ENCODE results near the gene OTOP2.

Gene OTOP2

DNA sequence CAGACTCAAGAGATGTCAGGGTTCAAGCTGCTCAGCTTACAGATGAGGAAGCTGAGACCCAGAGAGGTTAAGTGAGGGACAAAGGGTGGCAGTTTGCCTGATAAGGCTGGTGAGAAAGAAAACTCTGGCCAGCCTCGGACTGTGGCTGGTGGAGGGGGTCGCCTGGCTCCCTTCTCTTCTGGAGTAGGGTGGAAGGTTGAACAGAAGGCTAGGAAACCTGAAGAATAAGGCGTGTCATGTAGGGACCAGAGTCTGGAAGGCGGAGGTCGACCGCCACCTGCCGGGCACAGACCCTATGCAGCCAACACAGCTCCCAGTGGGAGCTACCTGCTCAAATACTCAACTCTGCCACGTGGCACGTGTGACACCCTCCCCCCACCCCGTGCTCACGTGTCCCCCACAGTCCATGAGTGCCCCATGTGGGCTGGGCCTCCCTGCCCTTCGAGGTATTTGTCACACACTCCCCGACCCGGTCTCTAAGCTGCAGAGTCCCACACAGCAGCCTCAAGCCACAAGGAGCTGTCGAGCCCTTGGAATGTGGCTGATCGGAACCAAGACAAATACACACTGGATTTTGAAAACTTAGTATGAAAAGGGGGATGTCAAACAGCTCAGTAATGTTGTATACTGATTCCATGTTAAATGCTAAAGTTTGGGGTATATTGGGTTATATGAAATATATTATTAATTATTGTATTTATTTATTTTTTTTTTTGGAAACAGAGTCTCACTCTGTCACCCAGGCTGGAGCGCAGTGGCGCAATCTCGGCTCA, 36.7 kb downstream of the OTOP2 start (continued):
- TF ChIP-seq, protein P1, sequence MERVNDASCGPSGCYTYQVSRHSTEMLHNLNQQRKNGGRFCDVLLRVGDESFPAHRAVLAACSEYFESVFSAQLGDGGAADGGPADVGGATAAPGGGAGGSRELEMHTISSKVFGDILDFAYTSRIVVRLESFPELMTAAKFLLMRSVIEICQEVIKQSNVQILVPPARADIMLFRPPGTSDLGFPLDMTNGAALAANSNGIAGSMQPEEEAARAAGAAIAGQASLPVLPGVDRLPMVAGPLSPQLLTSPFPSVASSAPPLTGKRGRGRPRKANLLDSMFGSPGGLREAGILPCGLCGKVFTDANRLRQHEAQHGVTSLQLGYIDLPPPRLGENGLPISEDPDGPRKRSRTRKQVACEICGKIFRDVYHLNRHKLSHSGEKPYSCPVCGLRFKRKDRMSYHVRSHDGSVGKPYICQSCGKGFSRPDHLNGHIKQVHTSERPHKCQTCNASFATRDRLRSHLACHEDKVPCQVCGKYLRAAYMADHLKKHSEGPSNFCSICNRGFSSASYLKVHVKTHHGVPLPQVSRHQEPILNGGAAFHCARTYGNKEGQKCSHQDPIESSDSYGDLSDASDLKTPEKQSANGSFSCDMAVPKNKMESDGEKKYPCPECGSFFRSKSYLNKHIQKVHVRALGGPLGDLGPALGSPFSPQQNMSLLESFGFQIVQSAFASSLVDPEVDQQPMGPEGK (CRISPR knock-in tag; IDR thresholded peaks at IDR 0.05; ENCODE audit: borderline replicate concordance) = no peak
- no peak for TF ChIP-seq RARB (CRISPR knock-in tag; IDR thresholded peaks at IDR 0.05)
- TF ChIP-seq ZNF70 (CRISPR knock-in tag; IDR thresholded peaks at IDR 0.05) = no peak
- no peak for TF ChIP-seq PPARA (CRISPR knock-in tag; IDR thresholded peaks at IDR 0.05; ENCODE audit: borderline replicate concordance)
- TF ChIP-seq, protein P2, sequence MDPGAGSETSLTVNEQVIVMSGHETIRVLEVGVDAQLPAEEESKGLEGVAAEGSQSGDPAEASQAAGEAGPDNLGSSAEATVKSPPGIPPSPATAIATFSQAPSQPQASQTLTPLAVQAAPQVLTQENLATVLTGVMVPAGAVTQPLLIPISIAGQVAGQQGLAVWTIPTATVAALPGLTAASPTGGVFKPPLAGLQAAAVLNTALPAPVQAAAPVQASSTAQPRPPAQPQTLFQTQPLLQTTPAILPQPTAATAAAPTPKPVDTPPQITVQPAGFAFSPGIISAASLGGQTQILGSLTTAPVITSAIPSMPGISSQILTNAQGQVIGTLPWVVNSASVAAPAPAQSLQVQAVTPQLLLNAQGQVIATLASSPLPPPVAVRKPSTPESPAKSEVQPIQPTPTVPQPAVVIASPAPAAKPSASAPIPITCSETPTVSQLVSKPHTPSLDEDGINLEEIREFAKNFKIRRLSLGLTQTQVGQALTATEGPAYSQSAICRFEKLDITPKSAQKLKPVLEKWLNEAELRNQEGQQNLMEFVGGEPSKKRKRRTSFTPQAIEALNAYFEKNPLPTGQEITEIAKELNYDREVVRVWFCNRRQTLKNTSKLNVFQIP (CRISPR knock-in tag; IDR thresholded peaks at IDR 0.05; ENCODE audit: borderline replicate concordance, low read depth) = no peak
- TF ChIP-seq ZNF8 (CRISPR knock-in tag; IDR thresholded peaks at IDR 0.05) = no peak
- TF ChIP-seq ESRRG (CRISPR knock-in tag; IDR thresholded peaks at IDR 0.05) = no peak
- no peak for TF ChIP-seq ZFP30 (CRISPR knock-in tag; IDR thresholded peaks at IDR 0.05)

DNA sequence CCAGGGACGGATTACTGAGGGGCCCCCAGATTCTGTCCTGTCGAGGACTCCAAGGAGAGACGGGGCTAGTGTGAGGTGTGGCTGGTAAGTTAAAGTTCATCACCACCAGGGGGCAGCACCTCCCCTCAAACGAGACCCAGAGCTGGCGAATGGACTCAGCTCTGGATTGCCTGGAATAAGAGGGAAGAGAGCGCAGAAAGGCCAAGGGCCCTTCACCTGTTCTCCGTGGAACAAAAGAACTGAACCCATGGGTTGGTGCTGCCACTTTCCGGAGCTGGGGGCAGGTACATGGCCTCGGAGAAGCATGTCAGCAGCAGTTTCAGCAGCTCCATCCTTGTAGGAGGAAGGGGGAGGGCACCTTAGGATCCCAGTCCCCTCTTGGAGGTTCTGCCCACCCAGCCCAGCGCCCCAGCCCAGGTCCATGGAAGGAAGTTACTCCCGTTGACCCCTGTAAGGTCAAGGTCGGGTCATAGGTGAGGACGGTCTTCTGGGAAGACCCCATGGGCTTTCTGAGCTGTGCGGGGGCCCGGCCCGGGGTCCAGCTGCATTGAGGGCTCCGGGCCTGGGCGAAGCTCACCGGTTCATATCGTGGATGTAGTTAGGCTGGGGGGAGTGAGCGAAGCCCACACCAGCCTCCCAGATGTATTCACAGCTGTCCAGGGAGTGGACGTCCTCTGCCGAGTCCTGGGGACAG, 37.7 kb downstream of the OTOP2 start:
- peak; percentile 92 for ATAC-seq
- TF ChIP-seq TCF4 (CRISPR knock-in tag; IDR thresholded peaks at IDR 0.05; ENCODE audit: borderline replicate concordance) (no peak), ISL1 (CRISPR knock-in tag; IDR thresholded peaks at IDR 0.05) (no peak), RARB (CRISPR knock-in tag; IDR thresholded peaks at IDR 0.05) (no peak), ZFP30 (CRISPR knock-in tag; IDR thresholded peaks at IDR 0.05) (no peak), BACH2 (CRISPR knock-in tag; IDR thresholded peaks at IDR 0.05; ENCODE audit: borderline replicate concordance) (no peak)
- TF ChIP-seq, protein P1 (CRISPR knock-in tag; IDR thresholded peaks at IDR 0.05; ENCODE audit: borderline replicate concordance) = no peak
- TF ChIP-seq, protein P3, sequence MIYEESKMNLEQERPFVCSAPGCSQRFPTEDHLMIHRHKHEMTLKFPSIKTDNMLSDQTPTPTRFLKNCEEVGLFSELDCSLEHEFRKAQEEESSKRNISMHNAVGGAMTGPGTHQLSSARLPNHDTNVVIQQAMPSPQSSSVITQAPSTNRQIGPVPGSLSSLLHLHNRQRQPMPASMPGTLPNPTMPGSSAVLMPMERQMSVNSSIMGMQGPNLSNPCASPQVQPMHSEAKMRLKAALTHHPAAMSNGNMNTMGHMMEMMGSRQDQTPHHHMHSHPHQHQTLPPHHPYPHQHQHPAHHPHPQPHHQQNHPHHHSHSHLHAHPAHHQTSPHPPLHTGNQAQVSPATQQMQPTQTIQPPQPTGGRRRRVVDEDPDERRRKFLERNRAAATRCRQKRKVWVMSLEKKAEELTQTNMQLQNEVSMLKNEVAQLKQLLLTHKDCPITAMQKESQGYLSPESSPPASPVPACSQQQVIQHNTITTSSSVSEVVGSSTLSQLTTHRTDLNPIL (CRISPR knock-in tag; IDR thresholded peaks at IDR 0.05; ENCODE audit: low read depth) = no peak

DNA sequence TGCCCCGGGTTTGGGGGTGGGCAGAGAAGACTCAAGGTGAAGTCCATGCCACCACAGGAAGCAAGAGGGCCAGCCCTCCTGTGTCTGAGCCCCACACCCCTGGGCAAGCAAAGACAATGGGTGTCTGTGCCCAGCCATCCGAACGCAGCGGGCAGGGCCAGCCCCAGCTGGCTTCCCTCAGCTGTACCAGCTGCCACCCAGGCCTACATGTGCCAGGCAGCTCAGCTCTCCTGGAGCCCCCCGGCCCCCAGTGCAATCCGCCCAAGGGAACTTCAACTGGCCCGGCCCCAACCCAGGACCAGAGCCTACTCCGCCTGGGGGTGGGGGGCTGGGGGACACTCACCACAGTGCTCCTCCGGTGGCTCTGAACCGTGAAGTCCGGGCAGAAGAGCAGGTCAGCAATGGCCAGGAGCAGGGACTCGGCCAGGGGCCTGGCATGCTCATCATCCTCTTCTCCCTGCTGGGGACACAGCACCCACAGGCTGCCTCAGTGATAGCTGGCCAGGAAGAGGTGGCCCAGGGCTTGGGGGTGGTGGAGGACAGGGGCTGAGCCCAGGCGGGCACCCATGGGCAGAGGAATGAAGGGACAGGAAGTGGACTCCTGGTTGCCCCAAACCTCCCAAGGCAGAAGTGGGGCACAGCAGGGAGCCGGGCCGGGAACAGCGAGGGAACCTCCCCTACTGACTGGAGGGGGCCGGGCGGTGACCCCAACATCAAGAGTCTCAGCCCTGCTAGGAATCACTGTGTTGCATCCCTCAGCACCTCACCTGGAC, 38.7 kb downstream of the OTOP2 start:
- ATAC-seq = no peak
- TF ChIP-seq BACH2 (CRISPR knock-in tag; IDR thresholded peaks at IDR 0.05; ENCODE audit: borderline replicate concordance) (no peak), GLIS3 (CRISPR knock-in tag; IDR thresholded peaks at IDR 0.05) (no peak), SNAI2 (CRISPR knock-in tag; IDR thresholded peaks at IDR 0.05) (no peak), RARB (CRISPR knock-in tag; IDR thresholded peaks at IDR 0.05) (no peak), TOX (CRISPR knock-in tag; IDR thresholded peaks at IDR 0.05; ENCODE audit: borderline replicate concordance) (no peak), ZNF70 (CRISPR knock-in tag; IDR thresholded peaks at IDR 0.05) (no peak), CSDC2 (CRISPR knock-in tag; IDR thresholded peaks at IDR 0.05) (no peak), ZC3H10 (CRISPR knock-in tag; IDR thresholded peaks at IDR 0.05) (no peak), PPARA (CRISPR knock-in tag; IDR thresholded peaks at IDR 0.05; ENCODE audit: borderline replicate concordance) (no peak)
- TF ChIP-seq, protein P2 (CRISPR knock-in tag; IDR thresholded peaks at IDR 0.05; ENCODE audit: borderline replicate concordance, low read depth) = no peak
- TF ChIP-seq, protein P4, sequence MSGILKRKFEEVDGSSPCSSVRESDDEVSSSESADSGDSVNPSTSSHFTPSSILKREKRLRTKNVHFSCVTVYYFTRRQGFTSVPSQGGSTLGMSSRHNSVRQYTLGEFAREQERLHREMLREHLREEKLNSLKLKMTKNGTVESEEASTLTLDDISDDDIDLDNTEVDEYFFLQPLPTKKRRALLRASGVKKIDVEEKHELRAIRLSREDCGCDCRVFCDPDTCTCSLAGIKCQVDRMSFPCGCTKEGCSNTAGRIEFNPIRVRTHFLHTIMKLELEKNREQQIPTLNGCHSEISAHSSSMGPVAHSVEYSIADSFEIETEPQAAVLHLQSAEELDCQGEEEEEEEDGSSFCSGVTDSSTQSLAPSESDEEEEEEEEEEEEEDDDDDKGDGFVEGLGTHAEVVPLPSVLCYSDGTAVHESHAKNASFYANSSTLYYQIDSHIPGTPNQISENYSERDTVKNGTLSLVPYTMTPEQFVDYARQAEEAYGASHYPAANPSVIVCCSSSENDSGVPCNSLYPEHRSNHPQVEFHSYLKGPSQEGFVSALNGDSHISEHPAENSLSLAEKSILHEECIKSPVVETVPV (CRISPR knock-in tag; IDR thresholded peaks at IDR 0.05) = no peak
